HCT116 (cell line): ENCODE data around the gene PCYT1B. TPM values are rescaled to one million over a fixed set of nuclear protein-coding genes. Genes with fewer than 3 reads are reported as not detected.

ENCODE experiments used
- ATAC-seq: fragments of 200-7000 bp; cut with Tn5 transposase; 2 replicates; pipeline ENCODE4 v1.9.1; 2020; ENCODE audit warnings: mild to moderate bottlenecking, moderate library complexity
- BruUV-seq: library from RNA; stranded (reverse); fragments of 400-500 nt; replicated peaks from 2 replicates; lab custom pipeline; 2021; lab: Mats Ljungman, UMichigan
- CTCF ChIA-PET: fragments of 300-600 bp; sonication (Branson Sonifier 250); formaldehyde crosslinking; loops from one replicate; lab custom pipeline; 2021; ENCODE audit warnings: antibody characterized with exemption; lab: Charles Lee
- POLR2A ChIA-PET: fragments of 300-600, 350-600 bp; sonication (Branson Sonifier 250); formaldehyde crosslinking; loops from one replicate; lab custom pipeline; 2021; ENCODE audit warnings: antibody characterized with exemption; lab: Charles Lee
- RAD21 ChIA-PET, 2 experiments: fragments of 300-600 bp; sonication (Branson Sonifier 250); formaldehyde crosslinking; loops; one replicate each; lab custom pipeline; 2023; ENCODE audit warnings: low total read pairs in 2 of 2; ENCODE audit not compliant: uncharacterized antibody in 2 of 2, unreplicated experiment in 2 of 2, low non-redundant PET in 1 of 2; lab: Charles Lee
- DNase-seq: peaks from one replicate; pipeline ENCODE4 v3.0.0-alpha.2; 2010; ENCODE audit warnings: low read depth, low spot score
- H2AFZ ChIP-seq: fragments of 200-600 bp; shearing (Covaris generic), sonication (generic); 2 replicates; pipeline ENCODE4 v1.6.1; 2017; ENCODE audit warnings: low read depth, mixed run types, mixed read lengths, antibody characterized with exemption, low read length; ENCODE audit not compliant: poor library complexity, severe bottlenecking
- H3K27ac ChIP-seq: 2 replicates; pipeline ENCODE4 v1.5.1; 2012; ENCODE audit warnings: low read depth, low read length
- H3K27me3 ChIP-seq: fragments of 200-600 bp; sonication (generic); 2 replicates; pipeline ENCODE4 v1.6.1; 2016; ENCODE audit warnings: mixed run types, low read length, mixed read lengths; ENCODE audit not compliant: insufficient read depth
- H3K36me3 ChIP-seq, 2 experiments: fragments of 200-500 bp in 1 of 2; fragments of 200-600 bp in 1 of 2; sonication (Bioruptor generic) in 1 of 2; sonication (generic) in 1 of 2; 2 replicates each; pipeline versions ENCODE4 v1.5.1 to v1.6.1; 2014 to 2016; ENCODE audit warnings: low read length in 2 of 2, inconsistent platforms in 1 of 2, mixed read lengths in 1 of 2, mixed run types in 1 of 2; ENCODE audit not compliant: insufficient read depth in 2 of 2, control insufficient read depth in 1 of 2
- H3K4me1 ChIP-seq, 2 experiments: fragments of 200-600 bp in 1 of 2; sonication (generic) in 1 of 2; 2 replicates each; pipeline versions ENCODE4 v1.5.1 to v1.6.1; 2012 to 2017; ENCODE audit warnings: low read length in 2 of 2, inconsistent platforms in 1 of 2, mild to moderate bottlenecking in 1 of 2, mixed read lengths in 1 of 2, mixed run types in 1 of 2, moderate library complexity in 1 of 2; ENCODE audit not compliant: insufficient read depth in 2 of 2, control insufficient read depth in 1 of 2
- H3K4me2 ChIP-seq: fragments of 200-600 bp; sonication (generic); 2 replicates; pipeline ENCODE4 v1.6.1; 2017; ENCODE audit warnings: mixed run types, low read length, mixed read lengths
- H3K4me3 ChIP-seq, 2 experiments: fragments of 200-600 bp in 1 of 2; sonication (generic) in 1 of 2; replicated peaks in 1 of 2; 2 replicates each; pipeline ENCODE4 v1.5.1; 2011 to 2016; ENCODE audit warnings: low read length in 2 of 2, control low read depth in 1 of 2, low read depth in 1 of 2, mild to moderate bottlenecking in 1 of 2, mixed read lengths in 1 of 2, mixed run types in 1 of 2
- H3K79me2 ChIP-seq: fragments of 200-600 bp; sonication (generic); 2 replicates; pipeline ENCODE4 v1.6.1; 2017; ENCODE audit warnings: mild to moderate bottlenecking, mixed run types, low read length, moderate library complexity, mixed read lengths; ENCODE audit not compliant: insufficient read depth
- H3K9ac ChIP-seq: fragments of 200-600 bp; sonication (generic); 2 replicates; pipeline ENCODE4 v1.6.1; 2016; ENCODE audit warnings: low read length, mixed read lengths
- H3K9me2 ChIP-seq: fragments of 200-600 bp; sonication (generic), shearing (Covaris generic); 2 replicates; pipeline ENCODE4 v1.6.1; 2017; ENCODE audit warnings: mixed run types, mild to moderate bottlenecking, moderate library complexity; ENCODE audit not compliant: insufficient read depth
- H3K9me3 ChIP-seq, 2 experiments: fragments of 200-500 bp in 1 of 2; fragments of 200-600 bp in 1 of 2; sonication (Bioruptor generic) in 1 of 2; sonication (generic) in 1 of 2; 2 replicates each; pipeline ENCODE4 v1.6.1; 2014 to 2017; ENCODE audit warnings: low read length in 2 of 2, mixed read lengths in 2 of 2, inconsistent platforms in 1 of 2, low read depth in 1 of 2, mild to moderate bottlenecking in 1 of 2, mixed run types in 1 of 2, moderate library complexity in 1 of 2; ENCODE audit not compliant: control insufficient read depth in 1 of 2, insufficient read depth in 1 of 2
- H4K20me1 ChIP-seq: fragments of 200-600 bp; sonication (generic), shearing (Covaris generic); 2 replicates; pipeline ENCODE4 v1.6.1; 2017; ENCODE audit warnings: mixed run types, mild to moderate bottlenecking, moderate library complexity; ENCODE audit not compliant: insufficient read depth
- EGR1 ChIP-seq: IDR thresholded peaks from 2 replicates; pipeline ENCODE4 v1.6.1; 2012; ENCODE audit warnings: low read depth
- ELF1 ChIP-seq: IDR thresholded peaks from 2 replicates; pipeline ENCODE4 v1.6.1; 2012; ENCODE audit warnings: low read depth, borderline replicate concordance
- EZH2 ChIP-seq: fragments of 200-600 bp; sonication (generic); IDR thresholded peaks from 2 replicates; pipeline ENCODE4 v1.6.1; 2017; ENCODE audit warnings: antibody characterized with exemption, mixed run types
- EZH2phosphoT487 ChIP-seq: fragments of 200-600 bp; IDR thresholded peaks from 2 replicates; pipeline ENCODE4 v1.6.1; 2018; ENCODE audit warnings: antibody characterized with exemption, borderline replicate concordance
- FOSL1 ChIP-seq: IDR thresholded peaks from 2 replicates; pipeline ENCODE4 v1.6.1; 2012; ENCODE audit warnings: low read depth
- JUND ChIP-seq: IDR thresholded peaks from 2 replicates; pipeline ENCODE4 v1.6.1; 2012
- POLR2AphosphoS5 ChIP-seq: IDR thresholded peaks from 2 replicates; pipeline ENCODE4 v1.6.1; 2011; ENCODE audit warnings: mild to moderate bottlenecking, low read depth, low read length, moderate library complexity
- RAD21 ChIP-seq: IDR thresholded peaks from 2 replicates; pipeline ENCODE4 v1.6.1; 2012; ENCODE audit warnings: low read depth, mild to moderate bottlenecking
- SIN3A ChIP-seq: IDR thresholded peaks from 2 replicates; pipeline ENCODE4 v1.6.1; 2012; ENCODE audit warnings: low read depth
- SRF ChIP-seq: IDR thresholded peaks from 2 replicates; pipeline ENCODE4 v1.6.1; 2012; ENCODE audit warnings: low read depth
- YY1 ChIP-seq: IDR thresholded peaks from 2 replicates; pipeline ENCODE4 v1.6.1; 2011; ENCODE audit warnings: low read length, low read depth, moderate library complexity, mild to moderate bottlenecking; ENCODE audit not compliant: insufficient replicate concordance; ENCODE audit errors: extremely low read depth
- intact Hi-C: fragments of 100-400 bp; cut with micrococcal nuclease; formaldehyde crosslinking; loops from 2 replicates; pipeline ENCODE4 v1.10.0; 2022
- total RNA-seq: library from RNA; stranded (reverse); gene quantifications from one replicate; pipeline ENCODE4 v1.2.1, GENCODE V29; 2021; ENCODE audit not compliant: unreplicated experiment
- TF ChIP-seq, protein P1 (sequence below): IDR thresholded peaks from 2 replicates; pipeline ENCODE4 v1.6.1; 2012
- TF ChIP-seq, protein P2 (sequence below): IDR thresholded peaks from 2 replicates; pipeline ENCODE4 v1.6.1; 2011; ENCODE audit warnings: mild to moderate bottlenecking, low read length, moderate library complexity; ENCODE audit not compliant: insufficient replicate concordance; ENCODE audit errors: extremely low read depth

The PCYT1B gene
- total RNA-seq, 1 experiment from 2014 or later, result not detected

DNA sequence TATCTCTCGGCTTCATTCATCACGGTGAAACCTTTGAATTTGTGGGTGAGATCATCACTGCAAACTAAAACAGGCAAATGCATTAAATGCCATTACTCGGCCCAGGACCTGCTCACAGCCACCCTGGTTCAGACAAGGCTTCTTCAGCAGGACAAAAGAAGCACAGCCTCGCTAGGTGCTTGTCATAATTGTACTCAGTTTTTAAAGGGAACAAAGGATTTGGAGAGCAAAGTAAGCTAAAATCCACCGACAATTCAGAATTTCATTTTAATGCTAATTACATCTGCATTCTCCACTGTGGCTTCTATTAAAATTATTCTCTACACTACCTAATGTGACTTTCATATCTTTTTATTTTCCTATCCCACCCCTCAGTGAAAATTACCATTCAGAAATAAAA, 57.0 kb downstream of the PCYT1B start:
- ChIA-PET CTCF (no interaction called here), RAD21 (no interaction called here), POLR2A (no interaction called here)
- no peak overlapping the region for H3K4me3 ChIP-seq
- no peak overlapping the region for H3K27ac ChIP-seq
- H3K9me2 ChIP-seq, result no peaks in the 10 kb centered on the region
- H3K9ac ChIP-seq, result no peak overlapping the region
- no peaks in the 10 kb centered on the region for H4K20me1 ChIP-seq
- ATAC-seq, result no peak
- no peak overlapping the region for H2AFZ ChIP-seq
- H3K36me3 ChIP-seq, result no peaks in the 10 kb centered on the region
- H3K4me2 ChIP-seq, result no peak overlapping the region
- H3K79me2 ChIP-seq, result no peaks in the 10 kb centered on the region
- no TSS peak for BruUV-seq
- no peaks in the 10 kb centered on the region for H3K27me3 ChIP-seq
- TF ChIP-seq EZH2phosphoT487 (no peak), POLR2AphosphoS5 (no peak), ELF1 (no peak), RAD21 (no peak), FOSL1 (no peak), YY1 (no peak), SIN3A (no peak), EGR1 (no peak), EZH2 (no peak), SRF (no peak), JUND (no peak)
- TF ChIP-seq, protein P1, sequence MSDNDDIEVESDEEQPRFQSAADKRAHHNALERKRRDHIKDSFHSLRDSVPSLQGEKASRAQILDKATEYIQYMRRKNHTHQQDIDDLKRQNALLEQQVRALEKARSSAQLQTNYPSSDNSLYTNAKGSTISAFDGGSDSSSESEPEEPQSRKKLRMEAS, result no peak
- TF ChIP-seq, protein P2, sequence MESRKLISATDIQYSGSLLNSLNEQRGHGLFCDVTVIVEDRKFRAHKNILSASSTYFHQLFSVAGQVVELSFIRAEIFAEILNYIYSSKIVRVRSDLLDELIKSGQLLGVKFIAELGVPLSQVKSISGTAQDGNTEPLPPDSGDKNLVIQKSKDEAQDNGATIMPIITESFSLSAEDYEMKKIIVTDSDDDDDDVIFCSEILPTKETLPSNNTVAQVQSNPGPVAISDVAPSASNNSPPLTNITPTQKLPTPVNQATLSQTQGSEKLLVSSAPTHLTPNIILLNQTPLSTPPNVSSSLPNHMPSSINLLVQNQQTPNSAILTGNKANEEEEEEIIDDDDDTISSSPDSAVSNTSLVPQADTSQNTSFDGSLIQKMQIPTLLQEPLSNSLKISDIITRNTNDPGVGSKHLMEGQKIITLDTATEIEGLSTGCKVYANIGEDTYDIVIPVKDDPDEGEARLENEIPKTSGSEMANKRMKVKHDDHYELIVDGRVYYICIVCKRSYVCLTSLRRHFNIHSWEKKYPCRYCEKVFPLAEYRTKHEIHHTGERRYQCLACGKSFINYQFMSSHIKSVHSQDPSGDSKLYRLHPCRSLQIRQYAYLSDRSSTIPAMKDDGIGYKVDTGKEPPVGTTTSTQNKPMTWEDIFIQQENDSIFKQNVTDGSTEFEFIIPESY, result no peak
- H3K4me1 ChIP-seq, result no peaks in the 10 kb centered on the region
- no peaks in the 10 kb centered on the region for H3K9me3 ChIP-seq
- no peak for DNase-seq
- intact Hi-C loops, result no loop called here
